GM23248 (cell line): ENCODE data around the gene GDAP2.

Experiments
- EZH2 ChIP-seq: fragments of 200-600 bp; sonication (generic); IDR thresholded peaks from 2 replicates; pipeline ENCODE4 v1.6.1; 2018; ENCODE audit warnings: antibody characterized with exemption, mild to moderate bottlenecking; ENCODE audit not compliant: insufficient read depth, poor library complexity, severe bottlenecking
- EZH2phosphoT487 ChIP-seq: fragments of 200-600 bp; sonication (generic); IDR thresholded peaks from 2 replicates; pipeline ENCODE4 v1.6.1; 2018; ENCODE audit warnings: antibody characterized with exemption, moderate library complexity, mild to moderate bottlenecking, low read depth; ENCODE audit not compliant: insufficient read depth

GRCh38 chr1:117886101-117886795, 43.2 kb downstream of the GDAP2 start:
- TF ChIP-seq EZH2 (no peak), EZH2phosphoT487 (no peak)
